HepG2 (cell line): ENCODE results near the gene SORBS2. TPM values are rescaled to one million over a fixed set of nuclear protein-coding genes. Genes with fewer than 3 reads are reported as not detected.
A peak's percentile ranks its signal among the peaks of the same experiment; 100 is the strongest.

Source experiments
- ATAC-seq: fragments of 200-7000 bp; cut with Tn5 transposase; 3 replicates; pipeline ENCODE4 v1.9.1; 2020; ENCODE audit warnings: mild to moderate bottlenecking, moderate library complexity
- BruUV-seq: library from RNA; stranded (reverse); fragments of 400-500 nt; replicated peaks from 2 replicates; lab custom pipeline; 2021; lab: Mats Ljungman, UMichigan
- CTCF ChIA-PET: fragments of 300-600 bp; formaldehyde crosslinking; extraction: SDS; loops from one replicate; lab custom pipeline; 2021; ENCODE audit warnings: low total read pairs, inconsistent platforms, low intra/inter-chr PET ratio; lab: Yijun Ruan, JAX
- POLR2A ChIA-PET: fragments of 350-600 bp; sonication (Branson Sonifier 250); formaldehyde crosslinking; loops from one replicate; lab custom pipeline; 2020; ENCODE audit warnings: antibody characterized with exemption, inconsistent platforms; lab: Yijun Ruan, JAX
- DNase-seq: peaks from one replicate; pipeline ENCODE4 v3.0.0-alpha.2; 2015; ENCODE audit warnings: low spot score
- FAIRE-seq: peaks from 3 replicates; lab custom pipeline; 2011; peaks lifted over from hg19 to GRCh38; lab: Jason Lieb, UNC
- H2AFZ ChIP-seq: one replicate; pipeline ENCODE4 v1.6.1; 2011; ENCODE audit warnings: low read length, inconsistent platforms
- H3K27ac ChIP-seq: fragments of 300-600 bp; 3 replicates; pipeline ENCODE4 v1.8.0; 2011; ENCODE audit warnings: mixed run types, mild to moderate bottlenecking, mixed read lengths, low read length, inconsistent platforms; ENCODE audit not compliant: insufficient read depth; ENCODE audit errors: extremely low read length
- H3K27me3 ChIP-seq, 2 experiments: fragments of 200-600 bp in 1 of 2; 2 replicates in 1 of 2; 3 replicates in 1 of 2; pipeline versions ENCODE4 v1.6.0 to v1.8.0; 2011; ENCODE audit warnings: low read length in 2 of 2, mild to moderate bottlenecking in 2 of 2, moderate library complexity in 2 of 2, inconsistent platforms in 1 of 2; ENCODE audit not compliant: insufficient read depth in 2 of 2, control insufficient read depth in 1 of 2
- H3K36me3 ChIP-seq, 2 experiments: fragments of 200-600 bp in 1 of 2; replicated peaks in 1 of 2; 2 replicates in 1 of 2; 3 replicates in 1 of 2; pipeline versions ENCODE4 v1.5.1 to v1.8.0; 2011; ENCODE audit warnings: low read length in 2 of 2, inconsistent platforms in 1 of 2; ENCODE audit not compliant: insufficient read depth in 2 of 2, control insufficient read depth in 1 of 2
- H3K4me1 ChIP-seq: 2 replicates; pipeline ENCODE4 v1.5.1; 2012; ENCODE audit warnings: low read length, inconsistent platforms; ENCODE audit not compliant: insufficient read depth
- H3K4me2 ChIP-seq: 2 replicates; pipeline ENCODE4 v1.6.0; 2011; ENCODE audit warnings: low read depth, low read length, inconsistent platforms
- H3K4me3 ChIP-seq, 3 experiments: fragments of 200-600 bp in 1 of 3; sonication (generic), shearing (Covaris generic) in 1 of 3; replicated peaks in 1 of 3; 2 replicates each; pipeline ENCODE4 v1.5.1; 2011 to 2016; ENCODE audit warnings: low read length in 3 of 3, inconsistent platforms in 2 of 3, low read depth in 2 of 3, mild to moderate bottlenecking in 2 of 3, control low read depth in 1 of 3, mixed read lengths in 1 of 3; ENCODE audit not compliant: insufficient read depth in 1 of 3
- H3K79me2 ChIP-seq: one replicate; pipeline ENCODE4 v1.6.1; 2011; ENCODE audit warnings: low read length, inconsistent platforms; ENCODE audit not compliant: insufficient read depth
- H3K9ac ChIP-seq: 2 replicates; pipeline ENCODE4 v1.6.0; 2011; ENCODE audit warnings: mild to moderate bottlenecking, low read depth, low read length, inconsistent platforms; ENCODE audit not compliant: insufficient read depth
- H3K9me3 ChIP-seq: 2 replicates; pipeline ENCODE4 v1.5.1; 2012; ENCODE audit warnings: mild to moderate bottlenecking, low read length
- H4K20me1 ChIP-seq: 2 replicates; pipeline ENCODE4 v1.6.0; 2011; ENCODE audit warnings: inconsistent platforms, mild to moderate bottlenecking, low read length, moderate library complexity; ENCODE audit not compliant: insufficient read depth
- ARID5B ChIP-seq: IDR thresholded peaks from 2 replicates; pipeline ENCODE4 v1.4.0; 2020; ENCODE audit warnings: mild to moderate bottlenecking, missing genetic modification reagents
- BCL6 ChIP-seq: IDR thresholded peaks from 2 replicates; pipeline ENCODE4 v1.6.1; 2016; ENCODE audit warnings: missing genetic modification reagents, missing compliant biosample characterization
- ETV6 ChIP-seq: sonication (generic); formaldehyde crosslinking; conservative IDR thresholded peaks from 2 replicates; pipeline ENCODE4 v1.4.0; 2020; ENCODE audit warnings: missing genetic modification reagents
- POLR2AphosphoS2 ChIP-seq: IDR thresholded peaks from 2 replicates; pipeline ENCODE4 v1.6.1; 2011; ENCODE audit warnings: low read depth, low read length, improper control_type of control experiment
- SIX1 ChIP-seq: sonication (generic); formaldehyde crosslinking; IDR thresholded peaks from 2 replicates; pipeline ENCODE4 v1.4.0; 2020; ENCODE audit warnings: missing genetic modification reagents, borderline replicate concordance
- WGBS: methylation state at CpG from one replicate; pipeline ENCODE4 v1.1.6; 2017; ENCODE audit warnings: low lambda C conversion rate; 5-methylcytosine and 5-hydroxymethylcytosine counted together
- in situ Hi-C: cut with HindIII; loops from 2 replicates; pipeline ENCODE4 v1.10.0; 2017; ENCODE audit warnings: low pct_unique_long_range_greater_than_20kb; ENCODE audit not compliant: extremely low pct_ligation_motif_present
- intact Hi-C: fragments of 100-400 bp; cut with micrococcal nuclease; formaldehyde crosslinking; loops from one replicate; pipeline ENCODE4 v1.10.0; 2022; ENCODE audit not compliant: unreplicated experiment
- polyA plus RNA-seq, 8 experiments: library from polyadenylated mRNA; depleted of rRNA in 3 of 8; stranded (reverse) in 7 of 8; unstranded in 1 of 8; fragments of >200 nt; fragmentation: Illumina TruSeq in 4 of 8; extraction: Trizol in 4 of 8; gene quantifications; 2 replicates each; pipeline versions ENCODE4 v1.2.1 to v1.2.3, GENCODE V29; 2011 to 2016; ENCODE audit warnings: low read depth in 4 of 8, missing spikeins in 1 of 8, mixed read lengths in 1 of 8; ENCODE audit not compliant: insufficient read depth in 1 of 8
- total RNA-seq, 5 experiments: library from RNA; depleted of rRNA; stranded (reverse); fragments of >200 nt; fragmentation: Illumina TruSeq; extraction: Trizol; gene quantifications; 2 replicates each; pipeline ENCODE4 v1.2.3, GENCODE V29; 2016; ENCODE audit warnings: low read depth in 1 of 5

SORBS2 gene
- total and polyA plus RNA-seq, 2 of the 13 experiments (the other 11 are each of a cell fraction or from before 2014, with no cell fraction given): 25.0 to 80.5 TPM

GRCh38 chr4:185847352-185848097 is 35.5 kb upstream of the SORBS2 start:
- H3K4me2 ChIP-seq: peak overlapping the region; percentile 45
- H4K20me1 ChIP-seq: no peaks in the 10 kb centered on the region
- H3K79me2 ChIP-seq: no peaks in the 10 kb centered on the region
- ATAC-seq (peak; percentile 77), FAIRE-seq (no peak), DNase-seq (peak; percentile 36)
- TF ChIP-seq BCL6 (CRISPR knock-in tag) (no peak), SIX1 (peak; percentile 16; the same call in 1 of the 2 replicates), ETV6 (CRISPR knock-in tag) (no peak), ARID5B (CRISPR knock-in tag) (0 out of 2 replicates have a peak, but pooled peaks have one; percentile 21), POLR2AphosphoS2 (no peak)
- no peak overlapping the region for H3K27ac ChIP-seq
- no TSS peak for BruUV-seq
- H3K9ac ChIP-seq: no peak overlapping the region
- WGBS: 22% methylated on average over 13 of the region's 13 CpGs
- ChIA-PET POLR2A (interaction anchor here (1.9 kb wide), 1 partner anchor 135 kb away, joined by 5 read pairs; no protein-coding TSS in a partner anchor), CTCF (no interaction called here)
- in situ Hi-C loops: no loop called here
- H2AFZ ChIP-seq: no peak overlapping the region
- intact Hi-C loops: no loop called here
- no peak overlapping the region; a peak in 1 of 6 replicates for H3K4me3 ChIP-seq
- H3K9me3 ChIP-seq: no peaks in the 10 kb centered on the region
- H3K36me3 ChIP-seq: no peaks in the 10 kb centered on the region
- peaks cover 12% of the 10 kb centered on the region for H3K4me1 ChIP-seq
- no peaks in the 10 kb centered on the region; a peak in 1 of 5 replicates for H3K27me3 ChIP-seq
